Jurkat, Clone E6-1 (cell line): ENCODE results near the gene DLL4.

Source experiments
- DNase-seq: peaks from one replicate; pipeline ENCODE4 v3.0.0-alpha.2; 2011; ENCODE audit warnings: low read depth, low spot score
- H3K4me3 ChIP-seq: 2 replicates; pipeline ENCODE4 v1.5.1; 2011; ENCODE audit warnings: mild to moderate bottlenecking, low read length, control low read depth, moderate library complexity

Gene DLL4

GRCh38 chr15:40923551-40923950 is 5.6 kb upstream of the DLL4 start:
- DNase-seq = no peak
- H3K4me3 ChIP-seq = no peak overlapping the region

GRCh38 chr15:40925495-40925862 is 3.7 kb upstream of the DLL4 start:
- H3K4me3 ChIP-seq = no peak overlapping the region
- no peak for DNase-seq

GRCh38 chr15:40925863-40926658 is 3.1 kb upstream of the DLL4 start:
- peak overlapping the region; percentile 2 for H3K4me3 ChIP-seq
- no peak for DNase-seq

GRCh38 chr15:40926659-40927494 is 2.3 kb upstream of the DLL4 start:
- no peak for DNase-seq

GRCh38 chr15:40927495-40927872 is 1.7 kb upstream of the DLL4 start:
- H3K4me3 ChIP-seq = no peak overlapping the region
- no peak for DNase-seq

More at GRCh38 chr15:40926659-40927494, 2.3 kb upstream of the DLL4 start:
- H3K4me3 ChIP-seq = no peak overlapping the region

- DNase-seq = no peak
- H3K4me3 ChIP-seq = peak overlapping the region; percentile 45
Observed at GRCh38 chr15:40927873-40928806, 1.0 kb upstream of the DLL4 start.

GRCh38 chr15:40929660-40930429 is 705 bp downstream of the DLL4 start:
- no peak overlapping the region for H3K4me3 ChIP-seq
- no peak for DNase-seq

- no peak overlapping the region for H3K4me3 ChIP-seq
- no peak for DNase-seq
Observed at GRCh38 chr15:40930430-40931299, 1.5 kb downstream of the DLL4 start.

GRCh38 chr15:40931300-40932142 is 2.4 kb downstream of the DLL4 start:
- H3K4me3 ChIP-seq = no peak overlapping the region
- no peak for DNase-seq

GRCh38 chr15:40932156-40932555 is 3.0 kb downstream of the DLL4 start:
- no peak overlapping the region for H3K4me3 ChIP-seq
- DNase-seq = peak; percentile 61

GRCh38 chr15:40932649-40933516 is 3.7 kb downstream of the DLL4 start:
- no peak overlapping the region for H3K4me3 ChIP-seq
- DNase-seq = no peak

GRCh38 chr15:40933517-40933902 is 4.4 kb downstream of the DLL4 start:
- no peak for DNase-seq
- H3K4me3 ChIP-seq = no peak overlapping the region

GRCh38 chr15:40934457-40934856 is 5.3 kb downstream of the DLL4 start:
- no peak for DNase-seq
- no peak overlapping the region for H3K4me3 ChIP-seq

GRCh38 chr15:40936234-40936708 is 7.1 kb downstream of the DLL4 start:
- DNase-seq = no peak
- no peak overlapping the region for H3K4me3 ChIP-seq

- DNase-seq = no peak
- H3K4me3 ChIP-seq = no peak overlapping the region
Observed at GRCh38 chr15:40936709-40937666, 7.8 kb downstream of the DLL4 start.
